Measurements from ENCODE around the gene ATG13. TPM values are rescaled to one million over a fixed set of nuclear protein-coding genes. Genes with fewer than 3 reads are reported as not detected.
A peak's percentile ranks its signal among the peaks of the same experiment; 100 is the strongest.

Gene ATG13
- total RNA-seq, 1 donor from 2014 or later: 42.1 TPM

DNA sequence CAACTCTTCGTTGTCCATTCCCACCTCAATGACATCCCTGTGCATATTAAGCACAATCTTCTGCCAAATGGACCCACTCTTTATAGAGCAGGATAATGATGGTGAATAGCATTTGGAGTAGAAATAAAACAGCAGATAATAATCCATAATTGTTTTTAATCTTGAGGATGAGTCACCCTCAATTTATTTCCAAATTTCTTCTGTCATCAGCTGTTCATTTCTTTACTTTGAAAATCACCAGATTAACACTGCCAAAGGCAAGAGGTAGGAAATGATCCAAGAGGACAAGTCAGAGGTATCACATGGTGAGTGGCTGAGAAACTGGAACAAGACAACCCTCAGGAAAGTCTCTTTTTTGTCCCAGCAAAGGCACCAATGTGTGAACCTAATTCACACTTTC lies 16.2 kb upstream of the ATG13 start:
- no peak for DNase-seq
- intact Hi-C loops (cut with micrococcal nuclease): no loop called here
- Histone ChIP-seq H3K4me3 (no peak overlapping the region), H3K27ac (replicated peaks) (peak overlapping the region; percentile 64), H3K27me3 (ENCODE audit: low read depth) (no peaks in the 10 kb centered on the region), H3K4me1 (peaks cover 16% of the 10 kb centered on the region), H3K9me3 (replicated peaks) (no peaks in the 10 kb centered on the region), H3K36me3 (peaks cover 9% of the 10 kb centered on the region)
- TF ChIP-seq, protein P1, sequence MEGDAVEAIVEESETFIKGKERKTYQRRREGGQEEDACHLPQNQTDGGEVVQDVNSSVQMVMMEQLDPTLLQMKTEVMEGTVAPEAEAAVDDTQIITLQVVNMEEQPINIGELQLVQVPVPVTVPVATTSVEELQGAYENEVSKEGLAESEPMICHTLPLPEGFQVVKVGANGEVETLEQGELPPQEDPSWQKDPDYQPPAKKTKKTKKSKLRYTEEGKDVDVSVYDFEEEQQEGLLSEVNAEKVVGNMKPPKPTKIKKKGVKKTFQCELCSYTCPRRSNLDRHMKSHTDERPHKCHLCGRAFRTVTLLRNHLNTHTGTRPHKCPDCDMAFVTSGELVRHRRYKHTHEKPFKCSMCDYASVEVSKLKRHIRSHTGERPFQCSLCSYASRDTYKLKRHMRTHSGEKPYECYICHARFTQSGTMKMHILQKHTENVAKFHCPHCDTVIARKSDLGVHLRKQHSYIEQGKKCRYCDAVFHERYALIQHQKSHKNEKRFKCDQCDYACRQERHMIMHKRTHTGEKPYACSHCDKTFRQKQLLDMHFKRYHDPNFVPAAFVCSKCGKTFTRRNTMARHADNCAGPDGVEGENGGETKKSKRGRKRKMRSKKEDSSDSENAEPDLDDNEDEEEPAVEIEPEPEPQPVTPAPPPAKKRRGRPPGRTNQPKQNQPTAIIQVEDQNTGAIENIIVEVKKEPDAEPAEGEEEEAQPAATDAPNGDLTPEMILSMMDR (IDR thresholded peaks at IDR 0.05; ENCODE audit: borderline replicate concordance): no peak

DNA sequence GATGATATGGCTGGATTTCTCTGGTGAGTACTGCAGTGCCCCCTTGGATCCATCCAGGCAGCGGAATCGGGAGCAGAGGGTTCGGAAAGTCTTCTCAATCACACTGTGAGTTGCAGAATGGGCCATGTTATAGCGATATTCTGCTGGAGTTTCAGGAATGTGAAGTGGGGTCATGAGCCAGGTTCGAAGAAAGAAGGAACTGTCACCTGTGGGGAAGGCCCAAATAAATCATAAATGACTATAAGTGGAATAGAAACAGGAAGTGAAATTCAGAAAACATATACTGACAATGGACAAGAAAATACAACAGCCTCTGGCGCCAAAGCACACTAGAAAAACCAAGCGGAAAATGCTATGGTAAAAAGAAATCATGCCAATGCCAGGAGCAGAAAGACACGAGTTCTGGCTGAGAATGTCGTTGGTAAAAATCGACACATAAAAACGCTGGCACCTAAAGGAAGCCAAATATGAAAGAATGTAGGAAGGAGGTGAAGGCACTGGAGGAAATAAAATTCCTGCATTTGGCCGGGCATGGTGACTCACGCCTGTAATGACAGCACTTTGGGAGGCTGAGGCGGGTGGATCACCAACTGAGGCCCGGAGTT lies 13.5 kb upstream of the ATG13 start:
- intact Hi-C loops (cut with micrococcal nuclease): no loop called here
- TF ChIP-seq, protein P1 (IDR thresholded peaks at IDR 0.05; ENCODE audit: borderline replicate concordance): no peak
- no peaks in the 10 kb centered on the region for H3K9me3 ChIP-seq (replicated peaks)
- no peaks in the 10 kb centered on the region for H3K27me3 ChIP-seq (ENCODE audit: low read depth)
- no peak for DNase-seq
- no peak overlapping the region for H3K27ac ChIP-seq (replicated peaks)
- H3K36me3 ChIP-seq: peaks cover 10% of the 10 kb centered on the region
- peaks cover 16% of the 10 kb centered on the region for H3K4me1 ChIP-seq
- H3K4me3 ChIP-seq: no peak overlapping the region

DNA sequence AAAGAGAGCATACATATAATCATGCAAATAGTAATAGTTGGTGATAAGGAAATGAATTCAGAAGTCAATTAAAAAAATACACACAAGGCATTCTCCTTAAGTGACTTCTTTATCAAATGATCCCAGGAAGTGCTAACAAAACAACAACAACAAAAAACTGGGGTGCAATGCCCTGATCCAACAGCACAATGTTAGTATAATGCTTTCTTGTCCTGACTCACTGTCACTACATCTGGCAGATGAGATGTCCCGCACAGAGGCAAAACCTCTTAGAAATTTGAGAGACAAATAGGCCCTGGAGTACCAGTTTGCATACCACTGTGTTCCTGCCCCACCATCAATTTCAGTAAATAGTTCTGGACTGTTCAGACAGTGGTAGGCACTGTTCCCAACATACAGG lies 12.6 kb upstream of the ATG13 start:
- TF ChIP-seq, protein P1 (IDR thresholded peaks at IDR 0.05; ENCODE audit: borderline replicate concordance): no peak
- no peak overlapping the region for H3K4me3 ChIP-seq
- peaks cover 12% of the 10 kb centered on the region for H3K36me3 ChIP-seq
- H3K4me1 ChIP-seq: peaks cover 16% of the 10 kb centered on the region
- intact Hi-C loops (cut with micrococcal nuclease): no loop called here
- no peak overlapping the region for H3K27ac ChIP-seq (replicated peaks)
- no peak for DNase-seq
- no peaks in the 10 kb centered on the region for H3K27me3 ChIP-seq (ENCODE audit: low read depth)
- no peaks in the 10 kb centered on the region for H3K9me3 ChIP-seq (replicated peaks)

DNA sequence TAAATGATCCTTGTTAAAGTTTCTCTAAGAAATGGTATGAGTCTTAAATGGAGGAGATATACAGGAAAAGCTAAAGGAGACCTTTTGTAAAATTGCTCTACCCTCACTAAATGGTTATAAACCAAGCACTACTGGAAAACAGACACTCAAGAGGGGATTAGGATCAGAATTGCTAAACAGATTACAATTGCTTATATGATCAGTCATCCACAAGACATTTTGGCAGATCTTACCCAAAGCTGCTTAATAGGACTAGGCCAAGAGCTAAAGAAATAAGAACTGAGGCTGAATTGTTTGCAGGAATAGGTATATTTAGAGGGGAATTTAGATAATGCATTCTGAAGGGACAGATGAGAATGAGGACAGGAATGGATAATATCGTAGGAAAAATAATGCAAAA lies 9.8 kb upstream of the ATG13 start:
- Histone ChIP-seq H3K9me3 (replicated peaks) (no peaks in the 10 kb centered on the region), H3K27ac (replicated peaks) (no peak overlapping the region), H3K36me3 (peaks cover 12% of the 10 kb centered on the region), H3K27me3 (ENCODE audit: low read depth) (no peaks in the 10 kb centered on the region), H3K4me1 (peaks cover 15% of the 10 kb centered on the region), H3K4me3 (no peak overlapping the region)
- intact Hi-C loops (cut with micrococcal nuclease): no loop called here
- no peak for DNase-seq
- TF ChIP-seq, protein P1 (IDR thresholded peaks at IDR 0.05; ENCODE audit: borderline replicate concordance): no peak

DNA sequence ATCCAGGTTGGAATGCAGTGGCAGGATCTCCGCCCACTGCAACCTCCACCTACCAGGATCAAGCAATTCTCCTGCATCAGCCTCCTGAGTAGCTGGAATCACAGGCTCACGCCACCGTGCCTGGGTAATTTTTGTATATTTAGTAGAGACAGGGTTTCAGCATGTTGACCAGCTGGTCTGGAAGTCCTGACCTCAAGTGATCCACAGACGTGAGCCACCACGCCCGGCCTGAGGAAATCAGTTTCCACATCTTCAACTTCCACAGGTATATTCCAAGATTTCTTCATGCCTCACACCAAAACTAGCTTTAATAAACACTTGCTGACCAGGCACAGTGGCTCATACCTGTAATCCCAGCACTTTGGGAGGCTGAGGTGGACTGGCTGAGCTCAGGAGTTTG lies 8.0 kb upstream of the ATG13 start:
- peaks cover 3% of the 10 kb centered on the region for H3K36me3 ChIP-seq
- intact Hi-C loops (cut with micrococcal nuclease): no loop called here
- TF ChIP-seq, protein P1 (IDR thresholded peaks at IDR 0.05; ENCODE audit: borderline replicate concordance): no peak
- H3K4me3 ChIP-seq: no peak overlapping the region
- peaks cover 16% of the 10 kb centered on the region for H3K4me1 ChIP-seq
- no peak overlapping the region for H3K27ac ChIP-seq (replicated peaks)
- H3K9me3 ChIP-seq (replicated peaks): no peaks in the 10 kb centered on the region
- H3K27me3 ChIP-seq (ENCODE audit: low read depth): no peaks in the 10 kb centered on the region
- no peak for DNase-seq
